Thyroid gland (tissue), 4 donors: Measurements from ENCODE around the gene AHNAK2.

Experiments used
- POLR2A ChIP-seq, 2 donors: fragments of 450-650 bp; IDR thresholded peaks; one replicate each; pipeline ENCODE4 v1.6.1; 2017; ENCODE audit warnings: antibody characterized with exemption in 2 of 2, mild to moderate bottlenecking in 2 of 2, moderate library complexity in 1 of 2
- TF ChIP-seq, protein P1 (sequence below), 6 experiments: fragments of 200-600 bp in 3 of 6; fragments of 450-650 bp in 3 of 6; sonication (generic) in 3 of 6; IDR thresholded peaks; one replicate each; pipeline ENCODE4 v1.5.1; 2016 to 2019; ENCODE audit warnings: antibody characterized with exemption in 6 of 6, mild to moderate bottlenecking in 2 of 6, inconsistent platforms in 1 of 6, moderate library complexity in 1 of 6

DNA sequence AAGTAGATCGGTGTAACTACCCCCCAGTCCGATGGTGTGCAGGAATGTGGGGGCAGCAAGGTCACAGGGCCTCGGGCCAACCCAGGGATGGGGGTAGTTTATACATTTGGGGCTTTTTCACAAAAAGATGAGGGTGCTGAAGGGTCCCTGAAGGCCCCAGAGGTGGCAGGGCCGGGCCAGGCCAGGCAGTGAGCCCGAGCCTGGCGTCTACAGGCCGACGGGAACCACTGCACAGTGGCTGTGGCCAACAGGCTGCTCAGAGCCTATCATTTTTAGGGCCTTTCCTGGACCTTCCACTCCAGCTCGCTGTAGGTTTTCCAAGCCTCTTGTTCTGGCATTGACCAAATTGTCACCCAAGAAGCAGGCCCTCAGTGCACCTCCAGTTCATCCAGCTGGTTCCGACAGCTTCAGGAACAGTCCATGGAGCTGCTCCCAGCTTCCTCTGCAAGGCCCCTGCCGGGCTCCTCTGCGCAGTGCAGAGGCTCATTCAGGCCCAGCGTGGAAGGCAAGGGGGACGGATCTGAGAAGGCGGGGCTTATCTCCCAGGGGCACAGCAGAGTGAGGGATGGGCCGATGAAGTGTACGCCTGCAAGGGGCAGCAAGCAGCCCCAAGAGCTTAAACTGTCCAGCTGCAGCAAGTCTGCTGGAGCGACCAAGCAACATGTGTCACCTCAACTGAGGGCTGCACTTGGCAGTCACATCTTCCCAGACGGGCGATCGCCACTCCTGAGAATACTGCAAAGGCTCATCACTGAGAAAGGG is 28.8 kb upstream of the AHNAK2 start:
- TF ChIP-seq, protein P1, sequence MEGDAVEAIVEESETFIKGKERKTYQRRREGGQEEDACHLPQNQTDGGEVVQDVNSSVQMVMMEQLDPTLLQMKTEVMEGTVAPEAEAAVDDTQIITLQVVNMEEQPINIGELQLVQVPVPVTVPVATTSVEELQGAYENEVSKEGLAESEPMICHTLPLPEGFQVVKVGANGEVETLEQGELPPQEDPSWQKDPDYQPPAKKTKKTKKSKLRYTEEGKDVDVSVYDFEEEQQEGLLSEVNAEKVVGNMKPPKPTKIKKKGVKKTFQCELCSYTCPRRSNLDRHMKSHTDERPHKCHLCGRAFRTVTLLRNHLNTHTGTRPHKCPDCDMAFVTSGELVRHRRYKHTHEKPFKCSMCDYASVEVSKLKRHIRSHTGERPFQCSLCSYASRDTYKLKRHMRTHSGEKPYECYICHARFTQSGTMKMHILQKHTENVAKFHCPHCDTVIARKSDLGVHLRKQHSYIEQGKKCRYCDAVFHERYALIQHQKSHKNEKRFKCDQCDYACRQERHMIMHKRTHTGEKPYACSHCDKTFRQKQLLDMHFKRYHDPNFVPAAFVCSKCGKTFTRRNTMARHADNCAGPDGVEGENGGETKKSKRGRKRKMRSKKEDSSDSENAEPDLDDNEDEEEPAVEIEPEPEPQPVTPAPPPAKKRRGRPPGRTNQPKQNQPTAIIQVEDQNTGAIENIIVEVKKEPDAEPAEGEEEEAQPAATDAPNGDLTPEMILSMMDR (IDR thresholded peaks at IDR 0.05) = no peak
- TF ChIP-seq POLR2A (IDR thresholded peaks at IDR 0.05) = no peak
